Activated naive CD8-positive, alpha-beta T cell treated with anti-CD3 and anti-CD28 coated beads, Interleukin-2, amount 50 U/mL, for 24 hours (primary cell): ENCODE data around the gene KLF15.
A peak's percentile ranks its signal among the peaks of the same experiment; 100 is the strongest.

Source experiments
- ATAC-seq: fragments of 150-1000 bp; cut with Tn5 transposase; one replicate; pipeline ENCODE4 v1.10.0; 2021
- DNase-seq: peaks from one replicate; pipeline ENCODE4 v3.0.0; 2021
- H3K27ac Mint-ChIP-seq: one replicate; pipeline ENCODE4 v1.8.0; 2021; ENCODE audit warnings: mild to moderate bottlenecking, mixed read lengths
- H3K27me3 Mint-ChIP-seq: one replicate; pipeline ENCODE4 v1.8.0; 2021; ENCODE audit warnings: mixed read lengths
- H3K36me3 Mint-ChIP-seq: one replicate; pipeline ENCODE4 v1.8.0; 2021; ENCODE audit warnings: low read depth, mixed read lengths
- H3K4me1 Mint-ChIP-seq: one replicate; pipeline ENCODE4 v1.8.0; 2021; ENCODE audit warnings: mixed read lengths
- H3K4me3 Mint-ChIP-seq: one replicate; pipeline ENCODE4 v1.8.0; 2021; ENCODE audit warnings: mild to moderate bottlenecking, moderate library complexity, mixed read lengths
- H3K9me3 Mint-ChIP-seq: one replicate; pipeline ENCODE4 v1.8.0; 2021; ENCODE audit warnings: mixed read lengths

KLF15 gene

GRCh38 chr3:126360046-126360713 lies 3.0 kb upstream of the KLF15 start:
- H3K9me3 Mint-ChIP-seq: no peaks in the 10 kb centered on the region
- no peaks in the 10 kb centered on the region for H3K36me3 Mint-ChIP-seq
- H3K4me3 Mint-ChIP-seq: no peak overlapping the region
- DNase-seq (no peak), ATAC-seq (no peak)
- H3K27me3 Mint-ChIP-seq: peaks cover 50% of the 10 kb centered on the region
- H3K27ac Mint-ChIP-seq: no peak overlapping the region
- H3K4me1 Mint-ChIP-seq: peaks cover 11% of the 10 kb centered on the region

- H3K27me3 Mint-ChIP-seq: peaks cover 51% of the 10 kb centered on the region
- no peak overlapping the region for H3K4me3 Mint-ChIP-seq
- H3K27ac Mint-ChIP-seq: no peak overlapping the region
These were observed 1.6 kb upstream of the KLF15 start for GRCh38 chr3:126358816-126359181.

GRCh38 chr3:126358038-126358815 lies 1.0 kb upstream of the KLF15 start:
- Mint-ChIP-seq H3K9me3 (no peaks in the 10 kb centered on the region), H3K27me3 (peaks cover 51% of the 10 kb centered on the region), H3K36me3 (no peaks in the 10 kb centered on the region), H3K27ac (no peak overlapping the region), H3K4me1 (peaks cover 11% of the 10 kb centered on the region), H3K4me3 (peak overlapping the region; percentile 74)
- ATAC-seq (no peak), DNase-seq (no peak)

More at GRCh38 chr3:126358816-126359181, 1.6 kb upstream of the KLF15 start:
- peaks cover 11% of the 10 kb centered on the region for H3K4me1 Mint-ChIP-seq
- H3K9me3 Mint-ChIP-seq: no peaks in the 10 kb centered on the region
- no peak for DNase-seq
- no peaks in the 10 kb centered on the region for H3K36me3 Mint-ChIP-seq
- ATAC-seq: no peak

DNA sequence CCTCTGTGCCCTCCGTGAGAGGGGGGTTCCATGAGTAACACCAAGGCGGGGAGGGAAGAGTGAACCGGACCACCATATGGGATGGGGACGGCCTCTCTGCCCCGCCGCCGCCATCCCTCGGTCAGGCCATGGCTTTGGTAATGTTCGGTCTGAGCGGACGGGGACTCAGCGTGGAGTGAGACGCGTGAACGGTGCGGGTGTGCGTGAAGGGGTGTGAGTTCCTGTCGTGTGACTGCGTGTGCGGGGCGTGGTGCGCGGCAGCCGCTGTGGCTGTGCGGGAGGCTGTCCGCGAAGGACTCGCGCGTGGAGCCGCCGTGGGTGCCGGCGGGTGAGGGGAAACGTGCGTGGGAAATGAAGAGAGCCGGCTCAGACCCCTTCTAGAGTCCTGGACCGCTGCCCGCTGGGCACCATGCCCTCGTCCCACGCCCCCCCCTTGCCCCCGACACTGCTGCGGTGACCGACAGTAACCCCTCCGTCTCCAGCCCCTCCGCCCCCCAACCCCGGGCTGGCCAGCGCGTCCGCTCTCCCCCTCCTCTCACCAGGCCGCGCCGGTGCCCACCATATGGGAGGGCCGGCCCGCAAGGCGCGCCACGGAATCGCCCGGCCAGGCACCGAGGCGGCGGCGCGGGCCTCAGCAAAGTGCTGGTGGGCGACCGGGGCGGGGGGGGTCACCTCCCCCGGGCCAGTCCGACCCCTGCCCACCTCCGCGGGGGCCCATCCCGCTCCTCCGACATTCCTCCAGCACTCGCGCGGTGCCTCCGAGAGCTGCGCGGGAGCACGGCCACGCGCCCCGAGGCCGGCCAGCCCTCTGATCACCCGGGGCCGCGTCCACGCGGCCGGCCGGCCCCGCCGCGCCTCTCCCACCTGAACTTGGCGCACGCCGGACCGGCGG lies 589 bp downstream of the KLF15 start:
- Mint-ChIP-seq H3K9me3 (no peaks in the 10 kb centered on the region), H3K36me3 (no peaks in the 10 kb centered on the region), H3K4me3 (peak overlapping the region; percentile 75), H3K4me1 (peaks cover 11% of the 10 kb centered on the region), H3K27ac (no peak overlapping the region), H3K27me3 (peaks cover 43% of the 10 kb centered on the region)
- peak; percentile 7 for DNase-seq
- no peak for ATAC-seq

GRCh38 chr3:126355777-126356372 lies 1.3 kb downstream of the KLF15 start:
- H3K9me3 Mint-ChIP-seq: no peaks in the 10 kb centered on the region
- no peak for ATAC-seq
- H3K27ac Mint-ChIP-seq: no peak overlapping the region
- no peaks in the 10 kb centered on the region for H3K36me3 Mint-ChIP-seq
- H3K27me3 Mint-ChIP-seq: peaks cover 39% of the 10 kb centered on the region
- no peak for DNase-seq
- H3K4me3 Mint-ChIP-seq: peak overlapping the region; percentile 75
- H3K4me1 Mint-ChIP-seq: peaks cover 11% of the 10 kb centered on the region

- Mint-ChIP-seq H3K4me1 (peaks cover 11% of the 10 kb centered on the region), H3K27ac (no peak overlapping the region), H3K9me3 (no peaks in the 10 kb centered on the region), H3K27me3 (peaks cover 38% of the 10 kb centered on the region), H3K4me3 (peak overlapping the region; percentile 36), H3K36me3 (no peaks in the 10 kb centered on the region)
- ATAC-seq: no peak
- DNase-seq: no peak
These were observed 2.0 kb downstream of the KLF15 start for GRCh38 chr3:126355251-126355650.

DNA sequence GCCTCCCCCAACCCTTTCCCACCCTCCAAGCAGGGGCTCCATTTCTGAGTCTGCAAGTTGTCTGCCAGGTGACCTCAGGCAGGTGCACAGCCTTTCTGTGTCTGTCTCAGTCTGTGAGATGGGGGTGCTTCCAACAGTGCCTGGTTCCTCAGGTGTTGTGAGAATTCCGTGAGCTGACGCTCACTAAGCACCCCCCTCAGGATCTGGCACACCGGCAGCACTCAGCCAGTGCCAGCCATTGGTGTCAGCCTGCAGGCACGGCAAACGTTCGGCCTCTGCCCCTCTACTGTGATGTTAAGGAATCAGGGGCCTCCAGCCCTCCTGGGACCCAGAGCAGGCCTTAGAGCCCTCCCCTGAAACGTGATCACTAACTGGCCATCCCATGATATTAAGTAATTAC lies 2.4 kb downstream of the KLF15 start:
- DNase-seq: no peak
- no peak overlapping the region for H3K27ac Mint-ChIP-seq
- H3K9me3 Mint-ChIP-seq: no peaks in the 10 kb centered on the region
- H3K4me1 Mint-ChIP-seq: peaks cover 11% of the 10 kb centered on the region
- H3K27me3 Mint-ChIP-seq: peaks cover 33% of the 10 kb centered on the region
- no peak overlapping the region for H3K4me3 Mint-ChIP-seq
- no peak for ATAC-seq
- H3K36me3 Mint-ChIP-seq: no peaks in the 10 kb centered on the region

GRCh38 chr3:126353694-126354321 lies 3.4 kb downstream of the KLF15 start:
- H3K27me3 Mint-ChIP-seq: peaks cover 25% of the 10 kb centered on the region
- no peak overlapping the region for H3K27ac Mint-ChIP-seq
- H3K4me1 Mint-ChIP-seq: peaks cover 11% of the 10 kb centered on the region
- H3K9me3 Mint-ChIP-seq: no peaks in the 10 kb centered on the region
- ATAC-seq: no peak
- no peak overlapping the region for H3K4me3 Mint-ChIP-seq
- no peaks in the 10 kb centered on the region for H3K36me3 Mint-ChIP-seq
- DNase-seq: no peak

DNA sequence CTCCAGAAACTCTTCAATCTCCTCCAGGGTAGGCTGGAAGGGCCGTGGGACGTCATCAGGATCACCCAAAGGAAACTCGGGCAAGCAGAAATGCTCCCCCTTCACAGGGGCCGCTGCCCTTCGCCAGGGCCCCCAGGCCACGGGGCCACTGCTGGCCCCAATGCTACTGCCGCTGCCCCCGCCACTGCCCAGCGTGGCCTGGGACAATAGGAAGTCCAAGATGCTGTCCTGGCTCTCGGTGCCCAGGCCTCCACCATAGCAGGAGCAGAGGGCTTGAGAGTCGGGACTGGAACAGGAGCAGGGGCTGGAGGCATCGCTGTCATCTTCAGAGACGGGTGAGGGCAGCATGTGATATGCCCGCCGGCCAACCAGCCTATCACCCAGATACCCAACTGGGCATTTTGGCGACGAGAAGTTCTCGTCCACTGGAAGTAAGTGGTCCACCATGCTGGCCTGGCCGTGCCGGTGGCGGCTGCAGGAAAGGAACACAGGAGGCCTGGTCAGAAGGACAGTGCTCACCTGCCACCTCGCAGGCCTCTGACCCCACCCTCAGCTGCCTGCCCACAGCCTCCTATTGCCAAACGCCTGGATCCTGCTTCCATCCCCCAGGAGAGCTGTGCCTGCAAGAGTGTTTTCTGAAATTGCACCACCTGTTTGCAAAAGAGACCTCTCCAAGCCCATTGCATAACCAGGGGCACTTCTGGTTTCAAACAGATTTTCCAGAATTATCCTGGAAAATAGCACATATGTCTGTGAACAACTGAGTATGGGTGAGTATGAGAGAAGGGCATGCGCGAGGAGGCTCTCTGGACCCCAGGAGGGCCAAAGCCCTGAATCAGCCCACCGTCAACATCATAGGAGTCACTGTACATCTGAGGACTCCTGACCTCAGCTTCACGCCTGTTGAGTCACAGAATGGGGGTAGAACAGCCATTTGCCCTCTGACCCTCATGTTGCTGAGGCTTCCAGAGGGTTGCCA lies 4.4 kb downstream of the KLF15 start:
- Mint-ChIP-seq H3K27ac (no peak overlapping the region), H3K4me1 (peaks cover 9% of the 10 kb centered on the region), H3K4me3 (no peak overlapping the region), H3K9me3 (no peaks in the 10 kb centered on the region), H3K36me3 (no peaks in the 10 kb centered on the region), H3K27me3 (peaks cover 15% of the 10 kb centered on the region)
- DNase-seq: no peak
- ATAC-seq: no peak

GRCh38 chr3:126351771-126352475 lies 5.3 kb downstream of the KLF15 start:
- H3K4me3 Mint-ChIP-seq: no peak overlapping the region
- no peaks in the 10 kb centered on the region for H3K36me3 Mint-ChIP-seq
- ATAC-seq (no peak), DNase-seq (no peak)
- no peaks in the 10 kb centered on the region for H3K9me3 Mint-ChIP-seq
- peaks cover 12% of the 10 kb centered on the region for H3K27me3 Mint-ChIP-seq
- H3K27ac Mint-ChIP-seq: no peak overlapping the region
- H3K4me1 Mint-ChIP-seq: peaks cover 6% of the 10 kb centered on the region

DNA sequence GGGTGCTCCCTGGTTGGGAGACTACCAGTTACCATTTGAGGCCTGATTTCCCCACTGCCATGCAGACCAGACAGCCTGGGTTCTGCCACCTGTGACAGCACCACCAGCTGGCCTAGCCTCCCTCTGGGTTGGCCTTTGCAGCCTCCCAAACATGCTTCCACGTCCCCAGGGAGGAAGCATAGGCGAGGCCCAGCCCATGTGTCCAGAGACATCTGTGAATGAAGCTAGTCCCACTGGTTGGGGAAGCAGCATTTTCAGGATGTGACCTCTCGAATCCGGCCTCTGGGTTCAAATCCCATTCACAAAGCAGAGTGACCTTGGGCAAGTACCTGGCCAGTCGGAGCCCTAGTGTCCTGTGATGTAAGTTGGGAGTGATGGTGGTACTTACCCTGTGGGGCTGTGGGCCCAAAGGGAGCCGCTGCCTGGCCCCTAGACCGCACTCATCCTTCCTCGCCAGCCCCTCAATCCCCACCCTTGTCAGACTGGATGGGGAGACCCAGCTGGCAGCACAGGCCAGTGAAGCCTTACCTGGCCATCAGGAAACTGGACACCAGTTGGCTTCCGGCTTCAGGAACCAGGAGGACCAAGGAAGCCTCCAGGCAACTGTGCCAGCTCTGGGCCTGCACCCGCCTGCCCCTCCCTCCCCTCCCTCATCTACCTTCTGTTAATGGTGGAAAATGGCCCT lies 6.0 kb downstream of the KLF15 start:
- no peaks in the 10 kb centered on the region for H3K9me3 Mint-ChIP-seq
- no peak for ATAC-seq

DNA sequence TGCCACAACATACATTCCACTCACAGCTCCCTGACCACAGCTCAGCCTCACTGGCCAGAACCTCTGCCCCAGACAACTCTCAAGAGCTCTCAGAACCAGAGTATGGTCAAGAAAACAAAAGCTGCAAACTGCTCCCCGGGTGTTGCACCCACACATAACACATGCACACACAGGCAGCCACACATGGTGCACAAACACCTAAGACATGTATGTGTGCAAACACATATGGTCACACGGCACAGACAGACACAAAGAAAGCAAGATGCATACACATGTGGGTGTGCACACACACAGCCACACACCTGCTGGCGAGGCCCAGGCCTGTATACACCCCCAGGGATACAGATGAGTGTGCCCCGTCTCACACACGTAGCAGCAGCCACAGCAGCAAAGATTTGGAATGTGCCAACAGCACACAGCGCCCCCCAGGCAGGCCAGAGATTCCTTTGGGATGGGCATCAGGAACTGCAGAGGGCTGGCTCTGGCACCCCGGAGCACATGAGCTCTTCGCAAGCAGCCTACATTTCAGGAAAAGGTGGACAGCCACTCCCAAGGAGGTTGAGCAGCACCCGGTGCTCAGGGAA lies 6.6 kb downstream of the KLF15 start:
- Mint-ChIP-seq H3K9me3 (no peaks in the 10 kb centered on the region), H3K4me1 (peaks cover 2% of the 10 kb centered on the region), H3K36me3 (no peaks in the 10 kb centered on the region), H3K4me3 (no peak overlapping the region), H3K27ac (no peak overlapping the region), H3K27me3 (peaks cover 5% of the 10 kb centered on the region)
- DNase-seq (no peak), ATAC-seq (no peak)

More for the DNA sequence above, 6.0 kb downstream of the KLF15 start:
- Mint-ChIP-seq H3K4me3 (no peak overlapping the region), H3K27me3 (peaks cover 9% of the 10 kb centered on the region), H3K4me1 (peaks cover 3% of the 10 kb centered on the region), H3K36me3 (no peaks in the 10 kb centered on the region), H3K27ac (no peak overlapping the region)
- DNase-seq: no peak
